Measurements from ENCODE around the gene CDC40.
"Not testable (repeated sequence)": the region's sequence is repeated elsewhere in the genome, so short reads cannot be mapped to it uniquely, and the experiment has no call there.

CDC40 gene

GRCh38 chr6:110271732-110272022 is 91.5 kb downstream of the CDC40 start:
- no peak for DNase-seq

- not testable (repeated sequence) for DNase-seq
Observed at GRCh38 chr6:110272781-110273180, 92.6 kb downstream of the CDC40 start.

GRCh38 chr6:110277100-110277665 is 97.0 kb downstream of the CDC40 start:
- DNase-seq: no peak
